Measurements from ENCODE around the gene BTN3A1.

The BTN3A1 gene

GRCh38 chr6:26379740-26380139, 22.3 kb upstream of the BTN3A1 start:
- no peak for DNase-seq (ENCODE audit: low read depth)

GRCh38 chr6:26380256-26380655, 21.8 kb upstream of the BTN3A1 start:
- DNase-seq (ENCODE audit: low read depth), result no peak

DNA sequence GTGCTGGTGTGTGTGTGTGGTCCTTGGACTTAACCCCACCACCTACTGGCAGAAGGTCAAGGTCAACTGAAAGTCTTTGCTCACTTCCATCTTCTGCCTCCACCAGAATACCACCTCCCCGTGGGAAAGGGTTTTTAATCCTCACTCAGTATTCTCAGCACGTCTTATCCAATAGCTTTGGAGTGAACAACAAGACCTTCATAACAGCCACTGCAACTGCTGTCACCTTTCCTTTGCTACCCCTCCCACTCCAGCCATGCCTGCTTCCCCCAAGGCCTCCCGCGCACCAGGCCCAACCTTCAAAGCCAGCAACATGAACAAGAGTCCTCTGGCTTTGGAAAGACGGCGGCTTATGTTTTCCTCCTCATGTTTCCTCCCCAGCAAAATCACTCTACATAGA, 20.0 kb upstream of the BTN3A1 start:
- no peak for DNase-seq (ENCODE audit: low read depth)

- DNase-seq (ENCODE audit: low read depth), result no peak
Measured at GRCh38 chr6:26383624-26384417, 18.3 kb upstream of the BTN3A1 start.

GRCh38 chr6:26385734-26386125, 16.3 kb upstream of the BTN3A1 start:
- DNase-seq (ENCODE audit: low read depth), result no peak

GRCh38 chr6:26387565-26387964, 14.5 kb upstream of the BTN3A1 start:
- DNase-seq (ENCODE audit: low read depth), result no peak

- no peak for DNase-seq (ENCODE audit: low read depth)
Measured at GRCh38 chr6:26388014-26388413, 14.1 kb upstream of the BTN3A1 start.

DNA sequence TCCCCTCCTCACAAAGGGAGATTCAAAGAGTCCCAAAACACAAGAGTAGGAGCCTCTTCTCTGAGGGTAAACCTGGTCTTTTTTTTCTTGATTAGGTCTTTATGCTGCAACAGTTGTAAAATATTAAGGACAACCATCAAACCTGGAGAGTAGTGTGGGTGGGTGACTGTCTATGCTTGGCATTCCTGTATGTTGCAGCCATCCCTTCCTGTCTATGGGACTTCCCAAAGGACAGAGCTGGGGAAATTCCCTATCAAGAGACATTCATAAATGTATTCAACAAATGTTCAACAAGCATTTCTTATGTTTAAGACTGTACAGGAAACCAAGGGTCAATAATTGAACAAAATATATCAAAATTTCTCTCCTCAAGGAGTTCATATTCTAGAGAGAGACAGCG, 13.6 kb upstream of the BTN3A1 start:
- DNase-seq (ENCODE audit: low read depth), result no peak

GRCh38 chr6:26389349-26389894, 12.7 kb upstream of the BTN3A1 start:
- no peak for DNase-seq (ENCODE audit: low read depth)

DNA sequence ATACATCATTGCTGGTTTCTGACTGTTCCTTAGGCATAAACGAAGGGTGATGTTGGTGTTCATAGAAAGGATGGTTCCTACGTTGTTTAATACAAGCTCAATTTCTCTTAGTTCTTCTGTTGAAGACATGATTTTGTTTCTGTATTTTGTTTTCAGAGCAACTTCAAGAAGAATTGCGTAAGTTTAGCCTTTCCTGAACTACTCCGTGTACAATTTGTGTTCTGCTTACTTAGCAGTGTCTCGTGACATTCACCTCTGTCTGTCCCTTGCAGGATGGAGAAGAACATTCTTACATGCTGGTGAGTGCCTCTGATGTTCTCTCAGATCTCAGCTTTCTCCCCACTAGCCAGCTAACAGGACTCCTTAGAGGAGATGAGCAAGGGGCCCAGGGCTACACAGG, 11.5 kb upstream of the BTN3A1 start:
- DNase-seq (ENCODE audit: low read depth), result no peak

DNA sequence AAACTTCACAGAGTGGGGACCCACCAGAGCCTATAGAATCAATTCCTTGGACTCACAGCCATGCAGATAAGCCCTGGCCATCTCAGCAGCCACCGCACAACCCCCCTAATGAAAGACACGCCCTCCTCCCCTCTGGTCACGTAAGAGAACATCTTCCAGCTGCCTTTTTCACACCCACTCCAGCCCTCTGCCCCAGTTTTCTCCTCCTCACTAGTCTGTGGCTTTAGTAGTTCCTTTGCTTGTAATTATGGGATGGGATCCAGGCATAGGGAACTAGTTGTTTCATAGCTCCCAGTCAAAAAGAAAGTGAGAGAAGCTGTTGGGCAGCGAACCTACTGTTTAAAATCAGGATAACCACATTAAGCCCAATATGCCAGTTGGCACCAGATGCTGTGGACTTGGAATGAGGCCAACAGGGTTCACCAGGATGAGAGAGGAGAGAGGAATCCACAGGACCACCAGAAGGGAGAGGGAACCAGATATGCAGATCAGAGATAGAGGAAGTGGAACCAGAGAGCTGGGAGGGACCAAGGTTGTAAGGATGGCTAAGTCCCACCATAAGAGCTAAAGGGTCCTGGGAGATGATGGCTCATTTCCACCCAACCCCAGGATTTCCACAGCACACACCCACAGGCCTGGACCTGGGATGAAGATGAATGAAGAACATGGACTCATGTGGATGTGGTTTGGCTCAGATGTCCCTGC, 9.0 kb upstream of the BTN3A1 start:
- DNase-seq (ENCODE audit: low read depth), result no peak

GRCh38 chr6:26394289-26394688, 7.8 kb upstream of the BTN3A1 start:
- no peak for DNase-seq (ENCODE audit: low read depth)

DNA sequence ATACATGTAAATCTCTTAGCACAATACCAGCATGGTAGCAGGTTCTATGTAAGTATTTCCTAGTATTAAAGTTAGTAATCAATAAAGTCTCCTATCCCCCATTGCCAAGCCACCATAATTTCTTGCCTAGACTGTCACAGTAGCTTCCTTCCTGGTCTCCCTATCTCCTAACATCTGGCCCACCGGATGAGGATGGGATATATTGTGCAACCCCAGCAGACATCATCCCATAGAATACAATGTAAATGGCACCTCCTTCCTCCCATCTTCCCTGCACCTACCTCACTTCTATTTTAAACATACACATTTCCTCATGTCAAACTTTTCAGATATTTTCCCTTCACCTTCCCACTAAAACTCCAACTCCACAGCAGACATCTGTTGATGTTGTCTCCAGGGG, 3.5 kb upstream of the BTN3A1 start:
- DNase-seq (ENCODE audit: low read depth), result no peak

- no peak for DNase-seq (ENCODE audit: low read depth)
Measured at GRCh38 chr6:26400626-26401025, 1.4 kb upstream of the BTN3A1 start.

DNA sequence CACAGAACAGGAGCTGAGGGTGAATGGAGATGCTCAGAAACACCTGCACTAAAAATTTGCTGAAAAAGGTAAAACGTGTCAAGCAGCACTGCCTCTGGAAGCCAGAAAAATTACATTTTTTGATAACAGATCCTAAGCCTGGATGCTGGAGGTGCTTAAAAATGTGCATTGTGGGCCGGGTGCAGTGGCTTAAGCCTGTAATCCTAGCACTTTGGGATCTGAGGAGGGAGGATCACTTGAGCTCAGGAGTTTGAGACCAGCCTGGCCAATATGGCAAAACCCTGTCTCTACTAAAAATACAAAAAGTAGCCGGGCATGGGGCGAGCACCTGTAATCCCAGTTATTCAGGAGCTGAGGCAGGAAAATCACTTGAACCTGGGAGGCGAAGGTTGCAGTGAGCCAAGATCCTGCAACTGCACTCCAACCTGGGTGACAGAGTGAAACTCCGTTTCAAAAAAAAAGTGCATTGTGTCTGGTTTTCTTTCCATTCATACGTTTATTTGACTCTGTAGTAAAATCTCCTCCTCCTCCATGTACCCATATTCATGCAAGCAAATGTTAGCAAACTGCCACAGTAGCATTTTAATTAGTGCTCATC, 587 bp upstream of the BTN3A1 start:
- DNase-seq (ENCODE audit: low read depth), result no peak

DNA sequence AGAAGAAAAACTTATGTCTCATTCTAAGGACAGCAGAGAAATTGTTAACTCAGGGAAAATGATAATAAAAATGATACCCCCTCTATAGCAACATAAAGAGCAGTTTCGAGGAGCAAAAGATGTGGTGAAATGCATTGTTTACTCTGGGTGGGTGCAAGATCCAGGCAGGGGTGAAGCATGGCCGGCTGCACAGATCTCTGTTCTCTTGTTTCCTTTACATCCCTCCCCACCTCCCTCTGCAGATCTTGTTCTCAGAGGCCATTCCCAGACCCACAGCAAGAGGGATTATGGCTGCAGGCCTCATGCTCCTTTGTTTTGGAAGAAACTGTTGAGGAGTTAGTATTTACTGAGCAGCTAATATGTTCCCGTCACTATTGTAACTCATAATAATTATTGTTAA, 1.8 kb downstream of the BTN3A1 start:
- no peak for DNase-seq (ENCODE audit: low read depth)

GRCh38 chr6:26404546-26404945, 2.5 kb downstream of the BTN3A1 start:
- DNase-seq (ENCODE audit: low read depth), result no peak

- no peak for DNase-seq (ENCODE audit: low read depth)
Measured at GRCh38 chr6:26408828-26409730, 7.0 kb downstream of the BTN3A1 start.

DNA sequence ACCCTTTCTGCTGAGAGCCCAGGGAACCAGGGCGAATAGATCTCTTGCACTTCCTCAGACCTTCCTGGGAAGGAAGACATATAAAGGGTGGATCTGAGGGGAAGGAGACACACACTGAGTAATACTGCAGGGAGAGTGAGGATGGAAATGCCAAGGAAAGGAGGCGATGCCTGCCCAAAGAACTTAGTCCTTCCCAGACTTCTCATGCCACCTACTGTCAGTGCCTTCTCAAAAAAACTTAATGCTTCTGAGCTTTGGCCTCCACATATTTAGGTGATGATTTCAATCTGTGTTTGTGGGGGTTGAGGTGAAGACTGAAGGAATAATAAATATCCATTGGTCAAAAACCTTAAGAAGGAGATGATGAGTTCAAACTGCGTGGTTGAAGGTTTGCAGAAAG, 9.7 kb downstream of the BTN3A1 start:
- DNase-seq (ENCODE audit: low read depth), result no peak

DNA sequence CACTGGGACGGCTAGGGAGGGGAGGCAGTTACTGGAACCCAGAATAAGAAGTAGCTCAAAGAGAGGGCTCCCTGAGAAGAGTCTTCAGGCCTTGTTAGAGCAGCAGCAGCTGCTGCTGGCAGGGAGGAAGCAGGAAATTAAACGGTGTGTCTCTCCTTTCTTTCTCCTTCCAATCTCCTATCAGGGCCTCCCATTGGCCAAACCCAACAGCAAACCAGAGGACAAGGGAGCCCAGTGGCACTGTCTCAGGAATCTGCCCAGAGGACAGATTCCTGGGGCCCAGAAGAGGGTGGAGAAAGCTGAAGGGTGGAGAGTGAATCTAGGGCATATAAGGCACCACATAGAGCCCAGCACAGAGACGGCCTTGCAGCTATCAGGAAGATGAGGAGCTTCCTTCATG, 10.2 kb downstream of the BTN3A1 start:
- no peak for DNase-seq (ENCODE audit: low read depth)

DNA sequence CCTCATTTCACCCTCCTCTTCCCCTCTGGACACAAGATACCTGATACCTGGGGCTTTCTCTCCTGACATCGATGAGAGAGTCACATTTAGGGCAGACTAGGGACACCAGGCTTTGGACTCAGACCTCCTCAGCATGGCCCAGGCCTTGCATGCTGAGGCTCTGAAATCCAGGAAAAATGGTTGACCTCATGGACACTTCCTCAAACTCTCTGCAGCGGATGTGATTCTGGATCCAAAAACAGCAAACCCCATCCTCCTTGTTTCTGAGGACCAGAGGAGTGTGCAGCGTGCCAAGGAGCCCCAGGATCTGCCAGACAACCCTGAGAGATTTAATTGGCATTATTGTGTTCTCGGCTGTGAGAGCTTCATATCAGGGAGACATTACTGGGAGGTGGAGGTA, 10.9 kb downstream of the BTN3A1 start:
- no peak for DNase-seq (ENCODE audit: low read depth)

GRCh38 chr6:26414281-26414680, 12.2 kb downstream of the BTN3A1 start:
- no peak for DNase-seq (ENCODE audit: low read depth)

Measured in activated T-helper 9 cell treated with anti-CD3 and anti-CD28 coated beads, Interleukin-2, amount 50 U/mL, for 16 hours (primary cell).